DMS79 treated with DMSO at 0.1 percent for 48 hours (cell line): ENCODE results near the gene MYO1C.
"Not testable (repeated sequence)": the region's sequence is repeated elsewhere in the genome, so short reads cannot be mapped to it uniquely, and the experiment has no call there.

Source experiments
- DNase-seq: peaks from one replicate; lab custom pipeline; 2025; lab: John Stamatoyannopoulos, UW

The MYO1C gene

GRCh38 chr17:1464186-1464585, 28.3 kb downstream of the MYO1C start:
- no peak for DNase-seq

- DNase-seq: no peak
Measured at GRCh38 chr17:1462164-1463112, 30.0 kb downstream of the MYO1C start.

- DNase-seq: no peak
Measured at GRCh38 chr17:1461198-1461944, 31.1 kb downstream of the MYO1C start.

GRCh38 chr17:1460233-1460632, 32.3 kb downstream of the MYO1C start:
- no peak for DNase-seq

- DNase-seq: peak; percentile 62
Measured at GRCh38 chr17:1455797-1456599, 36.5 kb downstream of the MYO1C start, which contains the start of gene CRK. CRK (minus strand) TSS chr17:1456232; CDS start chr17:1456117, 115 bp downstream.

- DNase-seq: peak; percentile 5
Measured at GRCh38 chr17:1455291-1455796, 37.1 kb downstream of the MYO1C start.

GRCh38 chr17:1454541-1454940, 37.9 kb downstream of the MYO1C start:
- no peak for DNase-seq

GRCh38 chr17:1453694-1454093, 38.8 kb downstream of the MYO1C start:
- DNase-seq: not testable (repeated sequence)

GRCh38 chr17:1452836-1453235, 39.6 kb downstream of the MYO1C start:
- no peak for DNase-seq

- DNase-seq: not testable (repeated sequence)
Measured at GRCh38 chr17:1450261-1450660, 42.2 kb downstream of the MYO1C start.

- DNase-seq: no peak
Measured at GRCh38 chr17:1449412-1449967, 43.0 kb downstream of the MYO1C start.

- DNase-seq: no peak
Measured at GRCh38 chr17:1447052-1447451, 45.4 kb downstream of the MYO1C start.

GRCh38 chr17:1446201-1446600, 46.3 kb downstream of the MYO1C start:
- DNase-seq: no peak

- not testable (repeated sequence) for DNase-seq
Measured at GRCh38 chr17:1445695-1446094, 46.8 kb downstream of the MYO1C start.

GRCh38 chr17:1442721-1443120, 49.8 kb downstream of the MYO1C start:
- not testable (repeated sequence) for DNase-seq

- DNase-seq: no peak
Measured at GRCh38 chr17:1442187-1442586, 50.3 kb downstream of the MYO1C start.

- DNase-seq: no peak
Measured at GRCh38 chr17:1440921-1441320, 51.6 kb downstream of the MYO1C start.

GRCh38 chr17:1438593-1439083, 53.8 kb downstream of the MYO1C start:
- no peak for DNase-seq

GRCh38 chr17:1435326-1435725, 57.2 kb downstream of the MYO1C start:
- DNase-seq: no peak

- no peak for DNase-seq
Measured at GRCh38 chr17:1434150-1434549, 58.3 kb downstream of the MYO1C start.

- DNase-seq: no peak
Measured at GRCh38 chr17:1431631-1432104, 60.8 kb downstream of the MYO1C start.
